Endothelial cell of umbilical vein (primary cell): ENCODE measurements around the gene PNLIPRP2. TPM values are rescaled to one million over a fixed set of nuclear protein-coding genes. Genes with fewer than 3 reads are reported as not detected.

Experiments used
- BruUV-seq: library from RNA; stranded (reverse); fragments of 400-500 nt; replicated peaks from 2 replicates; lab custom pipeline; 2021; lab: Mats Ljungman, UMichigan
- CTCF ChIA-PET: fragments of 300-600, 350-600 bp; sonication (Branson Sonifier 250); formaldehyde crosslinking; loops from one replicate; lab custom pipeline; 2021; ENCODE audit warnings: antibody characterized with exemption, inconsistent platforms; lab: Charles Lee
- POLR2A ChIA-PET: fragments of 300-600, 350-600 bp; sonication (Branson Sonifier 250); formaldehyde crosslinking; loops from one replicate; lab custom pipeline; 2021; ENCODE audit warnings: antibody characterized with exemption, inconsistent platforms; lab: Charles Lee
- DNase-seq: peaks from one replicate; pipeline ENCODE4 v3.0.0-alpha.2; 2011; ENCODE audit warnings: low read depth, low spot score
- FAIRE-seq: peaks from 2 replicates; lab custom pipeline; 2011; peaks lifted over from hg19 to GRCh38; lab: Jason Lieb, UNC
- H2AFZ ChIP-seq: 2 replicates; pipeline ENCODE4 v1.6.0; 2012; ENCODE audit warnings: low read depth, low read length, control low read depth, inconsistent platforms
- H3K27ac ChIP-seq: 2 replicates; pipeline ENCODE4 v1.5.1; 2011; ENCODE audit warnings: low read depth, mild to moderate bottlenecking, control low read depth, low read length, moderate library complexity; ENCODE audit not compliant: insufficient read depth
- H3K27me3 ChIP-seq, 2 experiments: 2 replicates each; pipeline versions ENCODE4 v1.6.0 to v1.6.1; 2011; ENCODE audit warnings: low read length in 2 of 2, mixed read lengths in 1 of 2; ENCODE audit not compliant: control insufficient read depth in 2 of 2, insufficient read depth in 2 of 2
- H3K36me3 ChIP-seq, 2 experiments: 2 replicates in 1 of 2; 3 replicates in 1 of 2; pipeline ENCODE4 v1.5.1; 2011; ENCODE audit warnings: low read length in 2 of 2, mild to moderate bottlenecking in 1 of 2, moderate library complexity in 1 of 2; ENCODE audit not compliant: control insufficient read depth in 2 of 2, insufficient read depth in 2 of 2; ENCODE audit errors: extremely low read depth in 1 of 2
- H3K4me1 ChIP-seq: 3 replicates; pipeline ENCODE4 v1.5.1; 2011; ENCODE audit warnings: mild to moderate bottlenecking, low read length; ENCODE audit not compliant: control insufficient read depth, insufficient read depth; ENCODE audit errors: extremely low read depth
- H3K4me2 ChIP-seq: 2 replicates; pipeline ENCODE4 v1.6.1; 2011; ENCODE audit warnings: low read length, control low read depth, mixed read lengths; ENCODE audit not compliant: insufficient read depth
- H3K4me3 ChIP-seq, 3 experiments: fragments of 200-600 bp in 1 of 3; sonication (generic), shearing (Covaris generic) in 1 of 3; replicated peaks in 1 of 3; 2 replicates each; pipeline ENCODE4 v1.5.1; 2011 to 2016; ENCODE audit warnings: control low read depth in 3 of 3, low read length in 3 of 3, mild to moderate bottlenecking in 2 of 3, inconsistent platforms in 1 of 3, low read depth in 1 of 3, moderate library complexity in 1 of 3; ENCODE audit not compliant: insufficient read depth in 1 of 3
- H3K79me2 ChIP-seq: 2 replicates; pipeline ENCODE4 v1.6.0; 2012; ENCODE audit warnings: low read length, inconsistent platforms; ENCODE audit not compliant: control insufficient read depth, insufficient read depth
- H3K9ac ChIP-seq: replicated peaks from 2 replicates; pipeline ENCODE3; 2011; ENCODE audit warnings: low read length, control low read depth; ENCODE audit not compliant: insufficient read depth; ENCODE audit errors: extremely low read depth
- H3K9me1 ChIP-seq: replicated peaks from 3 replicates; pipeline ENCODE4 v1.6.0; 2011; ENCODE audit warnings: mild to moderate bottlenecking, low read length; ENCODE audit not compliant: control insufficient read depth, insufficient read depth; ENCODE audit errors: extremely low read depth
- H3K9me3 ChIP-seq: replicated peaks from 2 replicates; pipeline ENCODE4 v1.5.1; 2012; ENCODE audit warnings: low read length, inconsistent platforms; ENCODE audit not compliant: control insufficient read depth, insufficient read depth
- H4K20me1 ChIP-seq: replicated peaks from 2 replicates; pipeline ENCODE3; 2011; ENCODE audit warnings: mild to moderate bottlenecking, low read length; ENCODE audit not compliant: control insufficient read depth, insufficient read depth; ENCODE audit errors: extremely low read depth
- EZH2 ChIP-seq: IDR thresholded peaks from 2 replicates; pipeline ENCODE4 v1.6.1; 2012; ENCODE audit warnings: borderline replicate concordance, low read depth, mild to moderate bottlenecking, moderate library complexity, low read length, inconsistent platforms; ENCODE audit not compliant: severe bottlenecking
- FOS ChIP-seq: IDR thresholded peaks from 2 replicates; pipeline ENCODE4 v1.6.1; 2011; ENCODE audit warnings: mild to moderate bottlenecking, low read length, moderate library complexity, borderline replicate concordance; ENCODE audit not compliant: insufficient read depth
- GATA2 ChIP-seq: IDR thresholded peaks from 2 replicates; pipeline ENCODE4 v1.7.0; 2011; ENCODE audit warnings: low read depth, mild to moderate bottlenecking, moderate library complexity, mixed read lengths, low read length; ENCODE audit not compliant: insufficient read length, insufficient read depth
- JUN ChIP-seq: IDR thresholded peaks from 2 replicates; pipeline ENCODE4 v1.6.1; 2011; ENCODE audit warnings: borderline replicate concordance, low read depth; ENCODE audit not compliant: insufficient read length, insufficient read depth
- MYC ChIP-seq: IDR thresholded peaks from one replicate; pipeline ENCODE4 v1.6.1; 2011; ENCODE audit warnings: mild to moderate bottlenecking, low read depth, low read length
- POLR2A ChIP-seq: IDR thresholded peaks from 2 replicates; pipeline ENCODE4 v1.6.1; 2012; ENCODE audit warnings: low read depth, mild to moderate bottlenecking, control low read depth, low read length
- POLR2AphosphoS5 ChIP-seq: IDR thresholded peaks from 2 replicates; pipeline ENCODE4 v1.6.1; 2012; ENCODE audit warnings: low read depth, mild to moderate bottlenecking, control low read depth, low read length, moderate library complexity; ENCODE audit not compliant: insufficient read depth
- dilution Hi-C: fragments of 300-500 bp; cut with MboI; formaldehyde crosslinking; loops from one replicate; pipeline ENCODE4 v1.15.0; 2019; ENCODE audit warnings: low sequenced_read_pairs; ENCODE audit not compliant: extremely low pct_ligation_motif_present
- intact Hi-C: fragments of 100-400 bp; cut with micrococcal nuclease; formaldehyde crosslinking; loops from one replicate; pipeline ENCODE4 v1.10.0; 2022
- polyA plus RNA-seq, 4 experiments: library from polyadenylated mRNA; depleted of rRNA in 3 of 4; stranded (reverse) in 3 of 4; unstranded in 1 of 4; fragments of >200 nt; gene quantifications; 2 replicates each; pipeline versions ENCODE4 v1.2.1 to v1.2.3, GENCODE V29; 2011 to 2012; ENCODE audit warnings: missing spikeins in 1 of 4
- total RNA-seq: library from RNA; stranded (reverse); gene quantifications from 2 replicates; pipeline ENCODE4 v1.2.3, GENCODE V29; 2021
- TF ChIP-seq, protein P1 (sequence below): IDR thresholded peaks from 2 replicates; pipeline ENCODE4 v1.6.1; 2011; ENCODE audit not compliant: insufficient read depth, insufficient read length
- TF ChIP-seq, protein P2 (sequence below), 2 donors: IDR thresholded peaks; 1 replicate in 1 of 2; 2 replicates in 1 of 2; pipeline ENCODE4 v1.5.1; 2011; ENCODE audit warnings: low read length in 2 of 2, mild to moderate bottlenecking in 2 of 2, moderate library complexity in 2 of 2, control low read depth in 1 of 2, inconsistent platforms in 1 of 2, low read depth in 1 of 2; ENCODE audit not compliant: insufficient read depth in 1 of 2; ENCODE audit errors: extremely low read depth in 1 of 2

The PNLIPRP2 gene
- total and polyA plus RNA-seq, 2 donors (not counting 3 experiments of a cell fraction or from before 2014, with no cell fraction given): not detected

GRCh38 chr10:116665541-116666125 lies 44.9 kb downstream of the PNLIPRP2 start:
- intact Hi-C loops: loop anchor here (5.0 kb wide), 1 partner anchor 1403 kb away; no protein-coding TSS in a partner anchor
- TF ChIP-seq POLR2A (no peak), EZH2 (no peak), JUN (no peak), FOS (no peak), MYC (no peak), POLR2AphosphoS5 (no peak), GATA2 (no peak)
- TF ChIP-seq, protein P1, sequence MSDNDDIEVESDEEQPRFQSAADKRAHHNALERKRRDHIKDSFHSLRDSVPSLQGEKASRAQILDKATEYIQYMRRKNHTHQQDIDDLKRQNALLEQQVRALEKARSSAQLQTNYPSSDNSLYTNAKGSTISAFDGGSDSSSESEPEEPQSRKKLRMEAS: no peak
- TF ChIP-seq, protein P2, sequence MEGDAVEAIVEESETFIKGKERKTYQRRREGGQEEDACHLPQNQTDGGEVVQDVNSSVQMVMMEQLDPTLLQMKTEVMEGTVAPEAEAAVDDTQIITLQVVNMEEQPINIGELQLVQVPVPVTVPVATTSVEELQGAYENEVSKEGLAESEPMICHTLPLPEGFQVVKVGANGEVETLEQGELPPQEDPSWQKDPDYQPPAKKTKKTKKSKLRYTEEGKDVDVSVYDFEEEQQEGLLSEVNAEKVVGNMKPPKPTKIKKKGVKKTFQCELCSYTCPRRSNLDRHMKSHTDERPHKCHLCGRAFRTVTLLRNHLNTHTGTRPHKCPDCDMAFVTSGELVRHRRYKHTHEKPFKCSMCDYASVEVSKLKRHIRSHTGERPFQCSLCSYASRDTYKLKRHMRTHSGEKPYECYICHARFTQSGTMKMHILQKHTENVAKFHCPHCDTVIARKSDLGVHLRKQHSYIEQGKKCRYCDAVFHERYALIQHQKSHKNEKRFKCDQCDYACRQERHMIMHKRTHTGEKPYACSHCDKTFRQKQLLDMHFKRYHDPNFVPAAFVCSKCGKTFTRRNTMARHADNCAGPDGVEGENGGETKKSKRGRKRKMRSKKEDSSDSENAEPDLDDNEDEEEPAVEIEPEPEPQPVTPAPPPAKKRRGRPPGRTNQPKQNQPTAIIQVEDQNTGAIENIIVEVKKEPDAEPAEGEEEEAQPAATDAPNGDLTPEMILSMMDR (IDR thresholded peaks at IDR 0.05; ENCODE audit: extremely low read depth in 1 of 2, insufficient read depth in 1 of 2, low read depth in 1 of 2, low read length in 2 of 2): no peak
- Histone ChIP-seq H3K27ac (no peak overlapping the region), H3K9me3 (no peaks in the 10 kb centered on the region), H2AFZ (no peak overlapping the region), H3K27me3 (no peaks in the 10 kb centered on the region), H3K4me3 (no peak overlapping the region), H3K9ac (no peak overlapping the region), H4K20me1 (no peaks in the 10 kb centered on the region), H3K4me2 (no peak overlapping the region), H3K9me1 (no peaks in the 10 kb centered on the region), H3K79me2 (no peaks in the 10 kb centered on the region), H3K4me1 (no peaks in the 10 kb centered on the region), H3K36me3 (no peaks in the 10 kb centered on the region)
- dilution Hi-C loops: no loop called here
- no TSS peak for BruUV-seq
- no peak for DNase-seq
- ChIA-PET CTCF (no interaction called here), POLR2A (no interaction called here)
- FAIRE-seq: no peak
